Stimulated activated CD8-positive, alpha-beta memory T cell treated with anti-CD3 and anti-CD28 coated beads, Interleukin-12 subunit alpha, Interleukin-12 subunit beta, amount 100 ng/mL, for 24 hours (primary cell): ENCODE measurements around the gene ERMARD.

Source experiments
- DNase-seq: peaks from one replicate; pipeline ENCODE4 v3.0.0-alpha.2; 2020; ENCODE audit errors: extremely low read depth

The ERMARD gene

GRCh38 chr6:169825558-169826225, 74.3 kb downstream of the ERMARD start:
- no peak for DNase-seq

GRCh38 chr6:169826697-169827096, 75.3 kb downstream of the ERMARD start:
- no peak for DNase-seq

GRCh38 chr6:169827290-169827717, 75.9 kb downstream of the ERMARD start:
- DNase-seq = no peak

GRCh38 chr6:169828176-169828575, 76.8 kb downstream of the ERMARD start:
- DNase-seq = no peak

- no peak for DNase-seq
Observed at GRCh38 chr6:169829786-169830185, 78.4 kb downstream of the ERMARD start.

- no peak for DNase-seq
Observed at GRCh38 chr6:169830876-169831275, 79.5 kb downstream of the ERMARD start.
